Activated CD4-positive, alpha-beta T cell treated with anti-CD3 and anti-CD28 coated beads for 4 hours (primary cell): ENCODE results near the gene FCSK.
"Not testable (repeated sequence)": the region's sequence is repeated elsewhere in the genome, so short reads cannot be mapped to it uniquely, and the experiment has no call there.

Experiments used
- DNase-seq, 2 donors: peaks; one replicate each; pipeline ENCODE4 v3.0.0-alpha.2; 2020

Gene FCSK

GRCh38 chr16:70481929-70482536 is 27.6 kb downstream of the FCSK start:
- DNase-seq: no peak

GRCh38 chr16:70482624-70483023 is 28.2 kb downstream of the FCSK start:
- DNase-seq: no peak

- DNase-seq: no peak
These were observed 29.0 kb downstream of the FCSK start for GRCh38 chr16:70483426-70483825.

- DNase-seq: no peak
These were observed 30.5 kb downstream of the FCSK start for GRCh38 chr16:70484867-70485266.

GRCh38 chr16:70490261-70490660 is 35.9 kb downstream of the FCSK start:
- no peak for DNase-seq

GRCh38 chr16:70493802-70494201 is 39.4 kb downstream of the FCSK start:
- no peak for DNase-seq

GRCh38 chr16:70494202-70494770 is 39.9 kb downstream of the FCSK start:
- DNase-seq: no peak

- no peak for DNase-seq
These were observed 40.4 kb downstream of the FCSK start for GRCh38 chr16:70494777-70495176.

GRCh38 chr16:70495425-70496182 is 41.2 kb downstream of the FCSK start:
- DNase-seq: no peak

GRCh38 chr16:70496513-70496912 is 42.1 kb downstream of the FCSK start:
- DNase-seq: no peak

GRCh38 chr16:70508752-70509151 is 54.4 kb downstream of the FCSK start:
- DNase-seq: no peak

GRCh38 chr16:70510216-70510615 is 55.8 kb downstream of the FCSK start:
- no peak for DNase-seq

- DNase-seq: no peak
These were observed 57.4 kb downstream of the FCSK start for GRCh38 chr16:70511833-70512232.

GRCh38 chr16:70512456-70512855 is 58.1 kb downstream of the FCSK start:
- DNase-seq: no peak

GRCh38 chr16:70520612-70521297 is 66.4 kb downstream of the FCSK start:
- DNase-seq: no peak

GRCh38 chr16:70522216-70523075 is 68.1 kb downstream of the FCSK start:
- DNase-seq: no peak

GRCh38 chr16:70523076-70523742 is 68.8 kb downstream of the FCSK start, which contains the start of gene COG4:
Gene COG4, minus strand, starts transcription at chr16:70523554. Its CDS starts 11 bp downstream, at chr16:70523543.
- DNase-seq: peak; percentile 90 to 92

GRCh38 chr16:70523743-70524398 is 69.5 kb downstream of the FCSK start, which contains the start of gene SF3B3:
Gene SF3B3, plus strand, starts transcription at chr16:70523816. Its CDS starts 2,841 bp downstream, at chr16:70526657.
- peak; percentile 70 to 77 for DNase-seq

GRCh38 chr16:70524399-70524825 is 70.0 kb downstream of the FCSK start:
- not testable (repeated sequence) for DNase-seq

GRCh38 chr16:70526403-70526802 is 72.0 kb downstream of the FCSK start:
- no peak for DNase-seq

- no peak for DNase-seq
These were observed 73.1 kb downstream of the FCSK start for GRCh38 chr16:70527315-70527996.
